ENCODE measurements around the gene TUBGCP3. TPM values are rescaled to one million over a fixed set of nuclear protein-coding genes. Genes with fewer than 3 reads are reported as not detected.
A peak's percentile ranks its signal among the peaks of the same experiment; 100 is the strongest.
"Not testable (repeated sequence)": the region's sequence is repeated elsewhere in the genome, so short reads cannot be mapped to it uniquely, and the experiment has no call there.

TUBGCP3 gene
- total RNA-seq, 1 donor from 2014 or later: 12.5 TPM

GRCh38 chr13:112530861-112531260 is 57.1 kb downstream of the TUBGCP3 start:
- DNase-seq (ENCODE audit: low read depth): no peak

GRCh38 chr13:112529216-112529615 is 58.7 kb downstream of the TUBGCP3 start:
- no peak for DNase-seq (ENCODE audit: low read depth)

GRCh38 chr13:112526146-112526853 is 61.7 kb downstream of the TUBGCP3 start:
- no peak for DNase-seq (ENCODE audit: low read depth)

GRCh38 chr13:112525356-112525945 is 62.5 kb downstream of the TUBGCP3 start:
- DNase-seq (ENCODE audit: low read depth): no peak

- DNase-seq (ENCODE audit: low read depth): peak; percentile 82
Observed at GRCh38 chr13:112522578-112522977, 65.4 kb downstream of the TUBGCP3 start.

- DNase-seq (ENCODE audit: low read depth): peak; percentile 16
Observed at GRCh38 chr13:112521073-112521685, 66.8 kb downstream of the TUBGCP3 start.

GRCh38 chr13:112519517-112520060 is 68.4 kb downstream of the TUBGCP3 start:
- no peak for DNase-seq (ENCODE audit: low read depth)

- no peak for DNase-seq (ENCODE audit: low read depth)
Observed at GRCh38 chr13:112516218-112516617, 71.7 kb downstream of the TUBGCP3 start.

GRCh38 chr13:112513761-112514160 is 74.2 kb downstream of the TUBGCP3 start:
- DNase-seq (ENCODE audit: low read depth): no peak

- peak; percentile 56 for DNase-seq (ENCODE audit: low read depth)
Observed at GRCh38 chr13:112510987-112511685, 76.8 kb downstream of the TUBGCP3 start.

- DNase-seq (ENCODE audit: low read depth): peak; percentile 74
Observed at GRCh38 chr13:112510002-112510780, 77.8 kb downstream of the TUBGCP3 start.

- no peak for DNase-seq (ENCODE audit: low read depth)
Observed at GRCh38 chr13:112509190-112509589, 78.8 kb downstream of the TUBGCP3 start.

- DNase-seq (ENCODE audit: low read depth): no peak
Observed at GRCh38 chr13:112506046-112506445, 81.9 kb downstream of the TUBGCP3 start.

GRCh38 chr13:112496166-112496565 is 91.8 kb downstream of the TUBGCP3 start:
- no peak for DNase-seq (ENCODE audit: low read depth)

GRCh38 chr13:112495465-112495864 is 92.5 kb downstream of the TUBGCP3 start:
- DNase-seq (ENCODE audit: low read depth): no peak

GRCh38 chr13:112489199-112489598 is 98.8 kb downstream of the TUBGCP3 start:
- DNase-seq (ENCODE audit: low read depth): no peak

- DNase-seq (ENCODE audit: low read depth): not testable (repeated sequence)
Observed at GRCh38 chr13:112488343-112489050, 99.5 kb downstream of the TUBGCP3 start.

- DNase-seq (ENCODE audit: low read depth): no peak
Observed at GRCh38 chr13:112487127-112487517, 100.8 kb downstream of the TUBGCP3 start.

GRCh38 chr13:112486386-112487126 is 101.4 kb downstream of the TUBGCP3 start:
- peak; percentile 74 for DNase-seq (ENCODE audit: low read depth)
